Measurements from ENCODE around the gene PRPS2. TPM values are rescaled to one million over a fixed set of nuclear protein-coding genes. Genes with fewer than 3 reads are reported as not detected.

PRPS2 gene
- total and polyA plus RNA-seq, 2 of the 8 experiments (the other 6 are each of a cell fraction or from before 2014, with no cell fraction given) = 11.8 to 31.4 TPM

GRCh38 chrX:12802741-12803140, 11.5 kb downstream of the PRPS2 start (continued):
- TF ChIP-seq, protein P1, sequence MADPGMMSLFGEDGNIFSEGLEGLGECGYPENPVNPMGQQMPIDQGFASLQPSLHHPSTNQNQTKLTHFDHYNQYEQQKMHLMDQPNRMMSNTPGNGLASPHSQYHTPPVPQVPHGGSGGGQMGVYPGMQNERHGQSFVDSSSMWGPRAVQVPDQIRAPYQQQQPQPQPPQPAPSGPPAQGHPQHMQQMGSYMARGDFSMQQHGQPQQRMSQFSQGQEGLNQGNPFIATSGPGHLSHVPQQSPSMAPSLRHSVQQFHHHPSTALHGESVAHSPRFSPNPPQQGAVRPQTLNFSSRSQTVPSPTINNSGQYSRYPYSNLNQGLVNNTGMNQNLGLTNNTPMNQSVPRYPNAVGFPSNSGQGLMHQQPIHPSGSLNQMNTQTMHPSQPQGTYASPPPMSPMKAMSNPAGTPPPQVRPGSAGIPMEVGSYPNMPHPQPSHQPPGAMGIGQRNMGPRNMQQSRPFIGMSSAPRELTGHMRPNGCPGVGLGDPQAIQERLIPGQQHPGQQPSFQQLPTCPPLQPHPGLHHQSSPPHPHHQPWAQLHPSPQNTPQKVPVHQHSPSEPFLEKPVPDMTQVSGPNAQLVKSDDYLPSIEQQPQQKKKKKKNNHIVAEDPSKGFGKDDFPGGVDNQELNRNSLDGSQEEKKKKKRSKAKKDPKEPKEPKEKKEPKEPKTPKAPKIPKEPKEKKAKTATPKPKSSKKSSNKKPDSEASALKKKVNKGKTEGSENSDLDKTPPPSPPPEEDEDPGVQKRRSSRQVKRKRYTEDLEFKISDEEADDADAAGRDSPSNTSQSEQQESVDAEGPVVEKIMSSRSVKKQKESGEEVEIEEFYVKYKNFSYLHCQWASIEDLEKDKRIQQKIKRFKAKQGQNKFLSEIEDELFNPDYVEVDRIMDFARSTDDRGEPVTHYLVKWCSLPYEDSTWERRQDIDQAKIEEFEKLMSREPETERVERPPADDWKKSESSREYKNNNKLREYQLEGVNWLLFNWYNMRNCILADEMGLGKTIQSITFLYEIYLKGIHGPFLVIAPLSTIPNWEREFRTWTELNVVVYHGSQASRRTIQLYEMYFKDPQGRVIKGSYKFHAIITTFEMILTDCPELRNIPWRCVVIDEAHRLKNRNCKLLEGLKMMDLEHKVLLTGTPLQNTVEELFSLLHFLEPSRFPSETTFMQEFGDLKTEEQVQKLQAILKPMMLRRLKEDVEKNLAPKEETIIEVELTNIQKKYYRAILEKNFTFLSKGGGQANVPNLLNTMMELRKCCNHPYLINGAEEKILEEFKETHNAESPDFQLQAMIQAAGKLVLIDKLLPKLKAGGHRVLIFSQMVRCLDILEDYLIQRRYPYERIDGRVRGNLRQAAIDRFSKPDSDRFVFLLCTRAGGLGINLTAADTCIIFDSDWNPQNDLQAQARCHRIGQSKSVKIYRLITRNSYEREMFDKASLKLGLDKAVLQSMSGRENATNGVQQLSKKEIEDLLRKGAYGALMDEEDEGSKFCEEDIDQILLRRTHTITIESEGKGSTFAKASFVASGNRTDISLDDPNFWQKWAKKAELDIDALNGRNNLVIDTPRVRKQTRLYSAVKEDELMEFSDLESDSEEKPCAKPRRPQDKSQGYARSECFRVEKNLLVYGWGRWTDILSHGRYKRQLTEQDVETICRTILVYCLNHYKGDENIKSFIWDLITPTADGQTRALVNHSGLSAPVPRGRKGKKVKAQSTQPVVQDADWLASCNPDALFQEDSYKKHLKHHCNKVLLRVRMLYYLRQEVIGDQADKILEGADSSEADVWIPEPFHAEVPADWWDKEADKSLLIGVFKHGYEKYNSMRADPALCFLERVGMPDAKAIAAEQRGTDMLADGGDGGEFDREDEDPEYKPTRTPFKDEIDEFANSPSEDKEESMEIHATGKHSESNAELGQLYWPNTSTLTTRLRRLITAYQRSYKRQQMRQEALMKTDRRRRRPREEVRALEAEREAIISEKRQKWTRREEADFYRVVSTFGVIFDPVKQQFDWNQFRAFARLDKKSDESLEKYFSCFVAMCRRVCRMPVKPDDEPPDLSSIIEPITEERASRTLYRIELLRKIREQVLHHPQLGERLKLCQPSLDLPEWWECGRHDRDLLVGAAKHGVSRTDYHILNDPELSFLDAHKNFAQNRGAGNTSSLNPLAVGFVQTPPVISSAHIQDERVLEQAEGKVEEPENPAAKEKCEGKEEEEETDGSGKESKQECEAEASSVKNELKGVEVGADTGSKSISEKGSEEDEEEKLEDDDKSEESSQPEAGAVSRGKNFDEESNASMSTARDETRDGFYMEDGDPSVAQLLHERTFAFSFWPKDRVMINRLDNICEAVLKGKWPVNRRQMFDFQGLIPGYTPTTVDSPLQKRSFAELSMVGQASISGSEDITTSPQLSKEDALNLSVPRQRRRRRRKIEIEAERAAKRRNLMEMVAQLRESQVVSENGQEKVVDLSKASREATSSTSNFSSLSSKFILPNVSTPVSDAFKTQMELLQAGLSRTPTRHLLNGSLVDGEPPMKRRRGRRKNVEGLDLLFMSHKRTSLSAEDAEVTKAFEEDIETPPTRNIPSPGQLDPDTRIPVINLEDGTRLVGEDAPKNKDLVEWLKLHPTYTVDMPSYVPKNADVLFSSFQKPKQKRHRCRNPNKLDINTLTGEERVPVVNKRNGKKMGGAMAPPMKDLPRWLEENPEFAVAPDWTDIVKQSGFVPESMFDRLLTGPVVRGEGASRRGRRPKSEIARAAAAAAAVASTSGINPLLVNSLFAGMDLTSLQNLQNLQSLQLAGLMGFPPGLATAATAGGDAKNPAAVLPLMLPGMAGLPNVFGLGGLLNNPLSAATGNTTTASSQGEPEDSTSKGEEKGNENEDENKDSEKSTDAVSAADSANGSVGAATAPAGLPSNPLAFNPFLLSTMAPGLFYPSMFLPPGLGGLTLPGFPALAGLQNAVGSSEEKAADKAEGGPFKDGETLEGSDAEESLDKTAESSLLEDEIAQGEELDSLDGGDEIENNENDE (IDR thresholded peaks at IDR 0.05; ENCODE audit: insufficient replicate concordance, low read length) = no peak
